NB4 (cell line): ENCODE data around the gene SCARB1.
"Not testable (repeated sequence)": the region's sequence is repeated elsewhere in the genome, so short reads cannot be mapped to it uniquely, and the experiment has no call there.

Source experiments
- CTCF ChIP-seq: IDR thresholded peaks from one replicate; pipeline ENCODE4 v1.5.1; 2012; ENCODE audit warnings: low read depth, low read length
- MAX ChIP-seq: IDR thresholded peaks from 2 replicates; pipeline ENCODE4 v1.6.1; 2011; ENCODE audit warnings: low read depth, low read length
- MYC ChIP-seq: IDR thresholded peaks from 2 replicates; pipeline ENCODE4 v1.6.1; 2011; ENCODE audit warnings: low read depth, low read length
- POLR2A ChIP-seq: IDR thresholded peaks from 2 replicates; pipeline ENCODE4 v1.6.1; 2011; ENCODE audit warnings: mild to moderate bottlenecking; ENCODE audit not compliant: insufficient read length; ENCODE audit errors: extremely low read depth

DNA sequence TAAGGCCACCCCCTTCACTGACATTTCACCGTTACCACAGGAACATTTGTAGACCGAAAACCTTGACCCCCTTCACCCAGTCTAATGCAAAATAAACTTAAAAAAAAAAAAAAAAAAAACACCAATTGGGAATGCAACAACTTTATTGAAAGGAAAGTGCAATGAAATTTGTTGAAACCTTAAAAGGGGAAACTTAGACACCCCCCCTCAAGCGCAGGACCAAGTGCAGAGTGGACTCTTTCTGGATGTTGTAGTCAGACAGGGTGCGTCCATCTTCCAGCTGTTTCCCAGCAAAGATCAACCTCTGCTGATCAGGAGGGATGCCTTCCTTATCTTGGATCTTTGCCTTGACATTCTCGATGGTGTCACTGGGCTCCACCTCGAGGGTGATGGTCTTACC lies 47.9 kb upstream of the SCARB1 start:
- TF ChIP-seq CTCF, POLR2A, MYC, MAX: not testable (repeated sequence)
